NAMALWA (cell line): Measurements from ENCODE around the gene FCHSD2.
"Not testable (repeated sequence)": the region's sequence is repeated elsewhere in the genome, so short reads cannot be mapped to it uniquely, and the experiment has no call there.

Experiments
- DNase-seq: peaks from one replicate; pipeline ENCODE4 v3.0.0-alpha.2; 2015; ENCODE audit warnings: low spot score

FCHSD2 gene

DNA sequence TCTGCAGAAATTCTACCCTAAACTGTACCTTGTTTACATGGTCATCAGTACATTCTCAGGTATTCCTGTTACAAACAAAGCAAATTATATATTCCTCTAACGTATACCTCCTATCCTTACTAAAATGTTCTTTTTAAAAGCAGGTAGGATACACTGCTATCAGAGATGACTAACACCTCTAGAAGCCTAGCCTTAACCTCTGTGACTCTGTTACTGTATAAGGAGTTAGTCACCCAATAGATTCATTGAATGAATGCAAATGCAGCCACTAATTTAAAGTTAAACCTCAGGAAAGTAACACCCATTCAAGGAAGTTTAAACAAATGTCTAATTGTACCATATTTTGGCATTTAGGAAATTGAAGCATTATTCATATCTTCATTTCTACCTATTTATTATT, 82.2 kb downstream of the FCHSD2 start:
- no peak for DNase-seq

DNA sequence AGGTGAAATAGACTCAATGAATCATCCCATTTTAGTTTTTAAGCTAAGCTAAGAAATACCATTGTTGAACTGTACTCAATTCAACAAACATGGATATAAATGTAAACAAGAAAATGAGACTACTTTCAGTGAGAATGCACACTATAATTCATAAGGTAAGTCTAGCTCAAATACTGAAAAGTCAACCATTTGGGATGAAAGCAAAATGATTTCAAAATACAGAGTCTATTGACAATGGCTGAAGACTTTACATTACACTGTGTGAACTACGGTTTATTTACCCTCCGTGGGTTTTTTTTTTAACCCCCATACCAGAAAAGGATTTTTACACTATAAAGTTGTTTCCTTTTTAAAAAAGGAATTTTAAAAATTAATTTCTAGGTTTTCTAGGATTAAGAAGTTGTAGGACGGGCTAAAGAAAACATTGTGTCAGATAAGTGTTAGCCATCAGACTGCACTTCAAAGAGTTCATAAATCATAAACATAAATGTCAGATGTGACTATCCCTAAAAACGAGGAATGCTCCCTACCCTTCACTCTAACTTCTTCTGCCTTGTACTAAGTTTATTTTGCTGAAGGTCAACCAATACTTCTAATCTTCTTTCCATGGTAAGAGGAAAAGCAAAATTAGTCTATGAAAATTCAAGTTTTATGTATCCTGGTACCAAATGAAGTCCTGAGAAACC, 83.0 kb downstream of the FCHSD2 start:
- no peak for DNase-seq

DNA sequence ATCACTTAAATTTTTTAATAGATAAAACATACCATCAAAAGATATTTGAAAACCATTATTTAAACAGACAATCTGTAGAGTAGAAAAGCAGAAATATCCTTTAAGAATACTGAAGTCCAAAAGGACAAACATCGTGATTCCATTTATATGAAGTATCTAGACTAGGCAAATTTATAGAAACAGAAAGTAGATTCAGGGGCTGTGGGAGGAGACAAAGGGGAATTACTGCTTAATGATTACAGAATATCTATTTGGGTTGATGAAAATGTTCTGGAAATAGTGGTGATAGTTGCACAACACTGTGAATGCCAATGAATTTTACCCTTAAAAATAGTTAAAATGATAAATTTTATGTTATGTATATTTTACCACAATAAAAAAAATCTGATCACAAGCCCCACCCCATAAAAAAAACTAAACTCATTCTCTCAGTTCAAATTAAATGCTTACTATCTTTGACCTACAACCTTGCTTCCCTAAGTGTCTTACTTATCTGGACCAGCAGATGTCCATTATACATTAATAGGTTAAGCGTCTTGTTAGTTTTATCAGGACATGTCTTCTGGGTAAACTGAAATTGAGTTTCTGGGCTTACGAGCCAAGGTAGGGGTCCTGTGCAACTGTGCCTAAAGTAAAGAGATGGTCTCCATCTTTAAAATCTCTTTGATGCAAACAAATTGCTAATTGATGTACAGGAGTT, 86.3 kb downstream of the FCHSD2 start:
- DNase-seq: no peak

DNA sequence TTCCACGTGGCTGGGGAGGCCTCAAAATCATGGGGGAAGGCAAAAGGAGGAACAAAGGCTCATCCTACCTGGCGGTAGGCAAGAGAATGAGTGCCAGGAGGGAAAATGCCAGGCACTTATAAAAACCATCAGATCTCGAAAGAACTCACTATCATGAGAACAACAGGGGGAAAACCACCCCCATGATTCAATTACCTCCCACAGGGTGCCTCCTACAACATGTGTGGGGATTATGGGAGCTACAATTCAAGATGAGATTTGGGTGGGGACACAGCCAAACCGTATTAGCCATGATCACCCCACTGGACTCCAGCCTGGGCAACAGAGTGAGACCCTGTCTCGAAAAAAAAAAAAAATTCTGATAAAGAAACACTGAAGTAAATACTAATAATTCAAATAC, 87.1 kb downstream of the FCHSD2 start:
- DNase-seq: no peak

DNA sequence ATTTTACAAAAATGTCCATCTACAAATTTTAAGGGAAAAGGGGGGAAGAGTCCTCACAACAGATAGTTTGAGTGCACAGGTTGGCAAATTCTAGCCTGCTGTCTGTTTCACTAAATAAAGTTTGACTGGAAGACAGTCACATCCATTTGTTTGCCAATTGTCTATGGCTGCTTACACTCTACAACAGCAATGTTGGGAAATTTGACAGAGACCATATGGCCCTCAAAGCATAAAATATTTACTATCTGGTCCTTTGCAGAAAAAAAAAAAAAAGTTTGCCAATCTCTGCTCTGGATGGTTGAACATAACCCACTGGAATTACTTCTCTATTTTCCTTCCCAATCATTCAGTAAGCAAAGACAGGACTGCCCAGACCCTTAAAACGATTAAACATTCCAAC, 88.2 kb downstream of the FCHSD2 start:
- no peak for DNase-seq

DNA sequence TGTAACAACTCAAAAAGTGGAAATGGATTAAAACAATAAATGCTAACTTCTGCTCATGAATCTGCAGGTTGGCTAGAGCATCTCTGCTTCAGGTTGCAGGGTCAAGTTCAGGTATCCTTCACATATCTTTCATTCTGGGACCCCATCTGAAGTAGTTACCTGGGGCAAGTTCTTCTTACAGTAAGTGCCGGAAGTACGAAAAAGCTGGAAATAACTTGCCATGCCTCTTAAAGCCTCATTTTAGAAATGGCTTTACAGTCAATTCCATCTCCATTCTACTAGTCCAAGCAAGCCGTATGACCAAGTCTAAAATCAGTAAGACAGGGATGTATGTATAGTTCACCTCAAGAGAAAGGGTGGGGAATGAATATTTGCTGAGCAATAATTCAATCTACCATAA, 93.7 kb downstream of the FCHSD2 start:
- no peak for DNase-seq

DNA sequence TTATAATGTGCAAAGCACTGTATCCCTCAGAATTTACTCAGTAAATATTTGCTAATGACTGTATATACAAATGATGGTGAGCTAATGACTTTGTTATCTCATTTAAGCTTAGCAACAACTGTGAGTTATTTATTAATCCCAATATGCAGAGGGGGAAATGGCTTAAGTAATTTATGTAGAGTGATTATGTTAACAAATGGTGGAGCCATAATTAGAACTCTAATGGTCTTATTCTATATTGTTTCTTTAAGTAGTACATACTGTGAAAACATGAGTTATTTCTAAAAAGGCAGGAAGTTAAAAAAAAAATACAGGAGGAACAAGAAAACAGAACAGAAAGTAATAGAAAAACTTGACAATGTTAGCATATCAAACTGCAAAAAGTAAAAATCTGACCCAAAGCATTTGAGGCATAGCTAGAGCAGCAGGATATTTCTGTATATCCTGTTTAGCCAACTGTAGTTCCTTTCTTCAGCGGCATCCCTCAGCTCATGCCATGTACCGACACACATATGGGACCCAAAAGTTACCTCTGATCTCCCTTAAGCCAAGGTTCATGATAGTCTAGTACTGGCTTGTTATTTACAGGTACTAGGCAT, 94.2 kb downstream of the FCHSD2 start:
- DNase-seq: peak; percentile 86

DNA sequence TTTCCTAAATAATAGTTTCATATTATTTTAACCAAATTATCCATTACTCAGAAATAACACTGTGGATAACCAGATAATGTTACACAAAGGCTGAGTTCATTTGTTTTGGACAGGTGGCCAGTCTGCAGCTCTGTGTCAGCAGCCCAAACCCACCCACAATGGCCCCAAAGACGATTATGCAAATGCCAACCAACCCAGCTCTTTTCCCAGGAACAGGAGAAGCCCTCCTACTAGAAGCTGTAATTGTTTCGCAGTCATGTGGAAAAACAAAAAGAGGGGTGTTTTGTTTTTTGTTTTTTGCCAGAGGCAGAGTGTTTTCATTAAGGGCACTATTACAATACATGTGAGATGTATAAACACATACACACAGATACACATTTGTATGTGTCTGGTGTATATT, 102.1 kb downstream of the FCHSD2 start:
- no peak for DNase-seq

DNA sequence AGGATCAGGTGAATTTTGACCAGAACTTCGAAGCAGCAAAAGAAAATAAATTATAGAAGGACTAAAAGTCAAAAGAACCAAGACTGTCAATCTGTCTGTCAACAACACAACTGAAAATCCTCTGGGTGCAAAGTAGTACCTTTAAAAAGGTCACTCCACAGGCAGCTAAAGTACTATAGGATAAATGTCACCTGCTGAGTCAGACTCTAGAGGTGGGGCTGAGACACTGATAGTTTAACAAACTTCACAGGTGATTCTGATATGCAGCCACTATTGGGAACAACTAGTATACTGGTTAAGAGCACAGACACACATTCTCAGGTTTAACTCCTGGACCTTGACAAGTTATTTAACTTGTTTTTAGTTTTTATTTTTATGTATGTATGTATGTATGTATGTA, 107.3 kb downstream of the FCHSD2 start:
- DNase-seq: no peak

DNA sequence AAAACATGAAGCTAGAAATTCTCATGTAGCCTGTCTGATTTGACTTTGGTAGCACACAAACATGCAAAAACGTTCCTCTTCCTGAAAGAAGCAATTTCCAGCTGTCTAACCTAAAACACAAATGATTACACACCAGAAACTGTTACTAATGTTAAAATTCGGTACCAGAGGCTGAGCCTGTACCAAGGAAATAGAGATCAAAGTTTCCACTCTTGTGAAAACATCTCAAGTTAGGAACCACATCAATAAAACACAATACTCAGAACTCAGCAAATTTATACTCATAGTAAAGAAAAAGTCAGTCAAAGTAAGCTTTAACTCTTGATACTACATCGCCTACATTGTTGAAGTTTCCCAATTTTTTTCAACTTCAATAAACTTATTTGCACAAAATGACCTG, 107.8 kb downstream of the FCHSD2 start:
- DNase-seq: no peak

DNA sequence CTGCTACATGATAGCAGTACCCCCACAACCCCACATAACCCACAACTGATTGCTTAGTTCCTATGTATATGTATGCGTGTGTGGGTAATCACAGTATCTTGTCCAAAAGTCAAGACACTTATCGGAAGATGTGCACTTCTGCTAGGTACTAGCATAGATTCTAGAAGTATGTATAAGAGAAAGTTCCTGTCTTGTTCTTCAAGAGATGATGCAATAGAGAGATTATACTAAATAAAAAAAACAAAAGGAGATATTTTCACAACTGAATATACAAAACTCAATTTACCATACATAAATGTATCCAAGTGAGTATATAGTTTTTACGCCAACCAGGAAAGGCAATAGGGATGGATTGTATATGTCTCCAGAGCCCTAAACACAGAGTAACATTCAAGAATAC, 112.0 kb downstream of the FCHSD2 start:
- DNase-seq: no peak

DNA sequence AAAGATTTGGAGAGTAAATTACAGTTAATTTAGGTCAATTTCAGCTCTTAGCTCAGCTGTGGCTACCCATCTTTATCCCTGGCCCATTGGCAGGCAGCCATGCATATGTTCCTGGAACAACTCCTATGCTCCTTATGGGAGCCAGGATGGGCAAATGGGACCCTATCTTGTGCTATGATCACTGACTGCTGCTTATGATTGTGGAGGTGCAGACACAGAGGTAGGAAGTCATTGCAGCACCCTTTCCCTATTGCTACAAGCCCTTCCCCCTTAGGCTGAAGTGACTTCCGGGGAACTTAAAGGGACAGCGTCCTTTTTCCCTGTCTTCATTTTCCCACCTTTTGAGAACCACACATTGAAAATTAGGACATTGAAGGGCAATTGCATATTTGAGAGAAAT, 112.7 kb downstream of the FCHSD2 start:
- no peak for DNase-seq

DNA sequence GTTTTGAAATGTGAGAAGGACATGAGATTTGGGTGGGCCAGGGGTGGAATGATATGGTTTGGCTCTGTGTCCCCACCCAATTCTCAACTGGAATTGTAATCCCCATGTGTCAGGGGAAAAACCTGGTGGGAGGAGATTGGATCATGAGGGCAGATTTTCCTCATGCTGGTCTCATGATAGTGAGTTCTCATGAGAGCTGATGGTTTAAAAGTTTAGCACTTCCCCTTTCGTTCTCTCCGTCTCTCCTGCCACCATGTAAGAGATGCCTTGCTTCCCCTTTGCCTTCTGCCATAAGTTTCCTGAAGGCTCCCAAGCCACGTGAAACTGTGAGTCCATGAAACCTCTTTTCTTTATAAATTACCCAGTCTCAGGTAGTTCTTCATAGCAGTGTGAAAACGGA, 113.5 kb downstream of the FCHSD2 start:
- no peak for DNase-seq

DNA sequence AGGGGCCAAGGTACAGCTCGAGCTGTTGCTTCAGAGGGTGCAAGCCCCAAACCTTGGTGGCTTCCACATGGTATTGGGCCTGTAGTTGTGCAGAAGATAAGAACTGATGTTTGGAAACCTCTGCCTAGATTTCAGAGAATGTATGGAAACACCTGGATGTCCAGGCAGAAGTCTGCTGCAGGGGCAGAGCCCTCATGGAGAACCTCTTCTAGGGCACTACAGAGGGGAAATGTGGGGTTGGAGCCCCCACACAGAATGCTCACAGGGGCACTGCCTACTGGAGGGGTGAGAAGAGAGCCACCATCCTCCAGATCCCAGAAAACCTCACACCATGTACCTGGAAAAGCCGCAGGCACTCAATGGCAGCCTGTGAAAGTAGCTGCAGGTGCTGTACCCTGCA, 114.3 kb downstream of the FCHSD2 start:
- not testable (repeated sequence) for DNase-seq

DNA sequence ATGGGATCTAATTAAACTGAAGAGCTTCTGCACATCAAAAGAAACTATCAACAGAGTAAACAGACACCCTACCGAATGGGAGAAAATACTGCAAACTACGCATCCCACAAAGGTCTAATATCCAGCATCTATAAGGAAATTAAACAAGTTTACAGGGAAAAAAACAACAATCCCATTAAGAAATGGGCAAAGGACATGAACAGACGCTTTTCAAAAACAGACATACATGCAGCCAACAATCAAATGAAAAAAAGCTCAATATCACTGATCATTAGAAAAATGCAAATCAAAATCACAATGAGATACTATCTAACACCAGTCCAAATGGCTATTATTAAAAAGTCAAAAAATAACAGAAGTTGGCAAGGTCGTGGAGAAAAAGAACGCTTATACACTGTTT, 117.5 kb downstream of the FCHSD2 start:
- no peak for DNase-seq

DNA sequence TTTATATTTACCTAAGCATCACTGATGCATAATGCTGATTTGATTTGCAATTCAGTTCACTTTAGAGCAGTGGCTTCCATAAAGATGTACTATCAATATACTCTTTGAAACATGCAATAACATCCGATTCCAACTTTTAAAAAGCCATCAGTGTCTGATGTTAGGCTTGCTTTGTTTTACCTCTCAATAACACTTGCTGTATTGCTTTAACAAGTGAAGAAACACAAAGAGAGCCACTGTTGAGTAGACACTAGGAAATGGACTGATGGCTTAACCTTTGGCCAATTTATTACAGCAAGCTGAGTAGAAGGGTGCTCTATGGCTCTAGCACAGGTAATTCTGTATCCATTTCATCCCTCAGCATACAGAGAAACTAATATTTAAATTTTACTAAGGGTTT, 122.1 kb downstream of the FCHSD2 start:
- DNase-seq: no peak

DNA sequence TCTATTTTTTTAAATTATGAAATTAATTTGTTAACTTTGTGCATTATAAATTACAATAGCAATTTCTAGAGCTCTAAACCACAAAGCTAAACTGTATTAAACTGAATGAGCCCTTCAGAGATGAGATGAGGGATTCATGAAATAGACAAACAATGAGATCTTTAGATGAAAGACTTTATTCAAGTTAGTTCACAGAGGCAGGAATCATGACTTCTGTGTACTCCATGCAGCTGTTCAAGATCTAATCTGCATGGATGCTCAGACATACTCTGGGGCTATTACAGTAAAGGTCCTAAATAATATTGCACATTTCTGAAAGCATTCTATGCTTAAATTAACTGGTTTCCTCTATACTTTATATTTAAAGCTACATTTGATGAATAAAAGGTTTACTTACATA, 122.7 kb downstream of the FCHSD2 start:
- DNase-seq: no peak

DNA sequence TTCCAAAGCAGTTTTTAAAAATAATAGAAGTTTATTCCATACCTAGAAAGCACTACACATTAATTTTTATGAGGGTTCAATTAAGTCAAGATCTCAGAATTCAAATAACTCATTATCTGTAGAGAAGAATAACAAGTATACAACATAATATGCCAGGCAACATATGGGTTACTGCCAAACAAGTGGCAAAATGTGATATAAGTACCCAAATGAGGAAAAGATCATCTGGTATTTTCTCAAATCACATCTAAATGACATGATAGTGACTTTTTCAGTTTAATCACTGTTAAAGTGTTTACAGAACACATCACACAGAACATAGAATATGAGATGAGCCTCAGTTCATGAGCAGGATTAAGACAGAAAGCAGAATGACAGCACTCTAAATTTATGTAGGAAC, 123.3 kb downstream of the FCHSD2 start:
- DNase-seq: no peak

DNA sequence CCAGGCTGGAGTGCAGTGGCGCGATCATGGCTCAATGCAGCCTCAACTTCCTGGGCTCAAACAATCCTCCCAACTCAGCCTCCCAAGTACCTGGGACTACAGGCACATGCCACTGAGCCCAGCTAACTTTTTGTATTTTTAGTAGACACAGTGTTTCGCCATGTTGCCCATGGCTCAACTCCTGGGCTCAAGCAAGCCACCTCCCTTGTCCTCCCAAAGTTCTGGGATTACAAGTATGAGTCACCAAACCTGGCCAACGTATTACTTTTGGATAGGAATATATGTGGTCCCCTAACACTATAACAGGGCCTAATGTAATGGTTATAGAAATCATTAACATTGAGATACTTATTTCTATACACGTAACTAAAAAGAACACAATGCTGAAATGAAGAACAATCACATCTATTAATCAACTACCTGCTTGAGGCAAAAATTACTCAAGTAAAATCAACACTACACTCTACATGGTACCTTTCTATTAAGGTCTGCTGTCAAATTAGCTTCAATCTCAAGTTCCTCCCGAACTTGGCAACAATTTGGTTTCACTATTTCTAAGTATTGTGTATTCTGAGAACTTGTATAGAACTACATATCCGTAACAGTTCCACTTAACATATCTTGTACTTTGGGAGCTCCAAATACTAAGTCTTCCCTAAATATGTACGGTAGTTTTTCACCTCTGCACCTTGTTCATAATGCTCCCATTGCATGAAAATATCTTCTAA, 124.9 kb downstream of the FCHSD2 start:
- no peak for DNase-seq

DNA sequence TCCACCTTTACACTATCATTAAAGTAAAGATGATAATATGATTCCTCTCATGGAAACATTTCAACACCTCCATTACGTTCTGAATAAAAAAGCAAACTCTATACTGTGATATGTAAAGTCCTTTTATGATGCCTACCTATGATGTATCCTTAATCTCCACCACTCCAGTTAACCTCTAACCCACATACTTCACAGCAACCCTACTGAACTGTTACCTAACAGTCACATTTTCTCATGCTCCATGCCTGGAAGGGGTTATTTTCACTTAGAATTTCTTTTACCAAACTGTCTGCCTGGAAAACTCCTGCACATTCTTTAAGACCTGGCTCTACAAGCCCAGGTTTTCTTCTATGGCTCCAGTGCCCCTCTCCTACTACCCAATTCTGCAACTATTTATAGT, 129.1 kb downstream of the FCHSD2 start:
- DNase-seq: no peak

DNA sequence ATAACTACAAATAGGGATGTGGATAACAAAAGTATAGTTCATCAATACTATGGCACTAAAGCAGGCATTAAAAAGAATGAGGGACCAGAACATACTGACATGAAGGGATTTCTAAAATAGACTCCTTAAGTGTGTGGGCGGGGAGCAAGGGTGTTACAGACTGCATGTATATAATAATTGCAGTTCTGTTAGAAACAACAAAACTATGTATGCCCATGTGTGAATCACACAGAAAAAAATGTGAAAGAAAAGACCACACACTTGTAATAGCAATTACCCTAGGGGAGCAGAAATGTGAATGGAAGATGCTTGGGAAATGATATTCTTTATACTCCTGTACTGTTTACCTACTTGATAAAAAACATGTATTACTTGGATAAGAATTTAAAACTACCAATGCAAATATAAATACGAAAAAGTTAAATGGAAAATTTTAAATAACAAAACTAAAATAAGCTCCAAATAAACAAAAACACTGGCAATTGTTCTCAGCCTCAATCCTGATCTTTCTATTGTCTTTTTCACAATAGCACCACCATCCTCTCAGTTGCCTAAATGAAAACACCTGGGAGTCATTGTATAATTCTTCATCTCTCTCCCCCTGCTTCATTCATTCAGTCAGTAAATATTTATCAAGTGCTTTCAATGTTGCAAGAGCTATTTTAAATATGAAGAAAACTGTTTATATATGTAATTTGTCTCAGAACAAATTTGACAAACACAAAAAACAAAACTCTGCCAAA, 129.8 kb downstream of the FCHSD2 start:
- no peak for DNase-seq

DNA sequence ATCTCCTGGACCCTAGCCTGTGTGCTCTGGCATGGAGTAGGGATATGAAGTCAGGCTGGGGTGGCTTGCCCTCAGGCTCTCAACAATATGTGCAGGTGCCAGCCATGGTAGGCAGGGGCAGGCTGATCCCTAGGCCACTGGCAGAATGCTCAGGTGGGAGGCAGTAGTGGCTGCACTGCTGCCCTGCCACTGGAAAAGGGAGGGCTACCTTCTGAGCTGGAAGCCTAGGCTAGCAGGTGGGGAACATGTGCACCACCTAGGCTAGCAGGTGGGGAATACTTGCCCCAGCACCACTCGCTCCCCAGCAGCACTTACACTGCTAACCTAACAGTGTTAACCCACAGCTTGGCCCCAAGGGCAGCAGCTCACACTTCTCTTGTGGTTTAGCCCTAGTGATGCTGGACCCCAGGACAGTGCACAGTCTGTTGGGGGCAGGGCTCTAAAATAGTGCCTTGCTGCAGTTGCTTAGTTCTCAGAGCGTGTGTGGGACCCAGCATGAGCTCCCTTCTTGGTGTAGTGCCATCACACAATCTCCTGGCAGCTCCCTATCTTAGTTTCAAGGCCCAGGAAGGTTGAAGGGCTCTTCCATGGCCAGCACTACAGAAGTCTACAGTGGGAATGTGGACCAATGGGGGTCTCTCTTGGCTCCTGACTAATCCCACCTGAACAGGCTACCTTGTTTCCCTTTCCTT, 130.8 kb downstream of the FCHSD2 start:
- no peak for DNase-seq
